Stimulated activated CD8-positive, alpha-beta memory T cell treated with anti-CD3 and anti-CD28 coated beads, Interleukin-15, amount 100 ng/mL, for 48 hours (primary cell): Measurements from ENCODE around the gene GPC1.
A peak's percentile ranks its signal among the peaks of the same experiment; 100 is the strongest.
"Not testable (repeated sequence)": the region's sequence is repeated elsewhere in the genome, so short reads cannot be mapped to it uniquely, and the experiment has no call there.

Experiments used
- DNase-seq, 2 donors: peaks; one replicate each; pipeline ENCODE4 v3.0.0-alpha.2; 2020; ENCODE audit warnings: low read depth in 2 of 2

Gene GPC1

GRCh38 chr2:240435457-240435947 is at the start of gene GPC1:
GPC1 (plus strand) TSS chr2:240435663; CDS start chr2:240435919, 256 bp downstream.
- DNase-seq: peak; percentile 27 to 36

GRCh38 chr2:240386326-240386725 is 49.1 kb upstream of the GPC1 start:
- DNase-seq: no peak

- DNase-seq: not testable (repeated sequence)
These were observed 48.7 kb upstream of the GPC1 start for GRCh38 chr2:240386743-240387142.

GRCh38 chr2:240387325-240387668 is 48.2 kb upstream of the GPC1 start:
- DNase-seq: no peak

- DNase-seq: no peak
These were observed 47.6 kb upstream of the GPC1 start for GRCh38 chr2:240387669-240388358.

- no peak for DNase-seq
These were observed 46.8 kb upstream of the GPC1 start for GRCh38 chr2:240388471-240389301.

GRCh38 chr2:240389302-240389805 is 46.1 kb upstream of the GPC1 start:
- no peak for DNase-seq

- DNase-seq: no peak
These were observed 45.1 kb upstream of the GPC1 start for GRCh38 chr2:240390091-240391073.

GRCh38 chr2:240391111-240392051 is 44.1 kb upstream of the GPC1 start:
- DNase-seq: no peak

- no peak for DNase-seq
These were observed 43.1 kb upstream of the GPC1 start for GRCh38 chr2:240392084-240392947.

- DNase-seq: no peak
These were observed 42.3 kb upstream of the GPC1 start for GRCh38 chr2:240392948-240393830.

GRCh38 chr2:240393831-240394410 is 41.5 kb upstream of the GPC1 start:
- DNase-seq: no peak

- no peak for DNase-seq
These were observed 40.9 kb upstream of the GPC1 start for GRCh38 chr2:240394549-240394948.

GRCh38 chr2:240395448-240395847 is 40.0 kb upstream of the GPC1 start:
- DNase-seq: no peak

GRCh38 chr2:240395896-240396622 is 39.4 kb upstream of the GPC1 start:
- DNase-seq: no peak

- DNase-seq: no peak
These were observed 38.6 kb upstream of the GPC1 start for GRCh38 chr2:240396623-240397541.
